ENCODE data around the gene OSTN.
"Not testable (repeated sequence)": the region's sequence is repeated elsewhere in the genome, so short reads cannot be mapped to it uniquely, and the experiment has no call there.

OSTN gene

DNA sequence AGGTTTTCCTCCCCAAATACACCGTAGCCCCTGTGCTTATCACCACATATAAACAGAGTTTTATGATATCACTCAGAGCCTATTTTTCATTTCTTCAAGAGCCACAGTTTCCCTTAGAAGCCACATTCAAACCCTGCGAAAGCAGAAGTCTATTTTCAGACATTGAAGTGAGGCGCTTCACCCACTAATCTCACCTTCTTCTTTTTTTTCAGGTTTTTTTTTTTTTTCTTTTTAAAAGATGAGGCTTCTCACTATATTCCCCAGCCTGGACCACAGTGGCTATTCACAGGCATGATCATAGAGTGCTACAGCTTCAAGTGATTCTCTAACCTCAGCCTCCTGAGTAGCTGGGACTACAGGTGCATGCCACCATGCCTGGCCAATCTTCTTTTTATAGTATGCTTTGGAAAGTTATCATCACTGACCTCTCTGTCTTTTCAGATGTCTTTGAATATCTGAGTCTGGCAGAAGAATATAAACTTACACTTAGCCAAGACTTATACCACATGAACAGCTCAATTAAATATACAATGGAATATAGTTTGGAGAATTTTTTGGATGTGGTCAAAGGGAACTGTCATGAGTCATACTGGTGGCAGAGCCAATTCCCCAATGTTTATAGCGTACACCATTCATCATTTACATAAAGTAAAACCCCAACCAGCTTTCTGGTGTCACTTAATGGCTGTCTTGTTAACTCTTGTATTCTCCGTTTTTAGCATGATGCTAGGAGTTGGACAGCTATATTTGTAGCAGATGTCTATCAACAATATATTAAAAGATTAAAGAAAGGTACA is 70.4 kb downstream of the OSTN start:
- no peak for DNase-seq

DNA sequence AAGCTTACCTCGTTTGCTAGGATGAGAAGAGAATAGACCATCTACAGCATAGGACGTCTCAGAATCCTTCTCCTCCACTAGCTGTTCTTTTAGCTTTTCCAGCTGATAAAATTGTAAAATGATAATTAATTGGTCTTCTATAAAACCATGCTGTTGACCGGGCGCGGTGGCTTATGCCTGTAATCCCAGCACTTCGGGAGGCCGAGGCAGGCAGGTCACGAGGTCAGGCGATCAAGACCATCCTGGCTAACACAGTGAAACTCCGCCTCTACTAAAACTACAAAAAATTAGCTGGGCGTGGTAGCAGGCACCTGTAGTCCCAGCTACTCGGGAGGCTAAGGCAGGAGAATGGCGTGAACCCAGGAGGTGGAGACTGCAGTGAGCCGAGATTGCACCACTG is 76.2 kb downstream of the OSTN start:
- not testable (repeated sequence) for DNase-seq

DNA sequence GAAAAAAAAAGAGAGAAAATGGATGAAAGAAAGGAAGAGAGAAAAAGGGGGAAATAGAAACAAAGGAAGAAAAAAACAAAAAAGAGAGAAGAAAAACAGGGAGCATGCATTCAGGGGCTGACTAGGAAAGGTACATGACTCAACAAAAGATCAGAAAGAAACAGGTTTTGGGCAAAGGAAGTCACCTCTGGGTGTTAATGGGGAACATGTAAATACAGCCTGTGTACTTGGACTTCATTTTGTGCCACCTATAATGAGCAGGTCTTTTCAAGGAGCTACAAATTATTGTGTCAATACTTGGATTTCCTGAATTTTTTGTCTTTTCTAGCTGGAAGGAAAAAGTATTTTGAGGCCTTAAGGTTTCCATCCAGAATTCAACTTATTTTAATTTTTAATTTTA is 76.7 kb downstream of the OSTN start:
- DNase-seq: no peak

DNA sequence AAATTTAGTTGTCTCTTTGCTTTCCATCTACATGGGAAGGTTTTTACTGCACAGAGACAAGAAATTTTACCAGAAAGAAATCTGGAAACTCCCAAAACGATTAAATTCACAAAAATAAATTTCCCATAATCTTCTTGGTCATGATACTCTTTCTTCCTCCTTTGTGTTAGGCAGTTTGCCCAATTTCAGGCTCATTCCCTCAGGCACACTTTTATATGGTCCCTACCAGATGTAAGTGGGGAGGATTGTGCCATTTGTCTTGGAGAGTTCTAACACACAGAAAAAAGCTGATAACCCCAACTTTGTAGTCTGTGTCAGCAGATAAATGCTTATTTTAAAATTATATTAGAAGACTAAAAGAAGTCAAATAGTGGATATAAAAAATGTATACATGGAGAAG is 81.1 kb downstream of the OSTN start:
- no peak for DNase-seq

DNA sequence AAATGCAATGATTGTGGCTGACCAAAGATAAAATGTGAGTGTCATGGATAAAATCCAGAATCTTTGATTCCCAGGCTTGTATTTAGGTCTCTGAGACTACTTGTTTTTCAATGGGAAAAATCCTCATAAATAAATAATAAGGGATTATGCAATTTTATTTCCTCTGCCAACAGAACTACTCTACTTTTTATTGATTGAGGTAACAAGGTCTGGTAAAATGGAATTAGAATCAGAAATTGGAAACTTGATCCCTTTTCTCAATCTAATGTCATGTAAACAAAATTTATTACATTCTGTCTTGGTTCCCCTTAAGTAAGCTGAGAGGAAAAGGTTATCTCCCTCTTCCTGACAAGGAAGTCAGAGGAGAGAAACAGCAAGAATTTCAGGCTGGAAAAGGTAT is 81.8 kb downstream of the OSTN start:
- DNase-seq: no peak

DNA sequence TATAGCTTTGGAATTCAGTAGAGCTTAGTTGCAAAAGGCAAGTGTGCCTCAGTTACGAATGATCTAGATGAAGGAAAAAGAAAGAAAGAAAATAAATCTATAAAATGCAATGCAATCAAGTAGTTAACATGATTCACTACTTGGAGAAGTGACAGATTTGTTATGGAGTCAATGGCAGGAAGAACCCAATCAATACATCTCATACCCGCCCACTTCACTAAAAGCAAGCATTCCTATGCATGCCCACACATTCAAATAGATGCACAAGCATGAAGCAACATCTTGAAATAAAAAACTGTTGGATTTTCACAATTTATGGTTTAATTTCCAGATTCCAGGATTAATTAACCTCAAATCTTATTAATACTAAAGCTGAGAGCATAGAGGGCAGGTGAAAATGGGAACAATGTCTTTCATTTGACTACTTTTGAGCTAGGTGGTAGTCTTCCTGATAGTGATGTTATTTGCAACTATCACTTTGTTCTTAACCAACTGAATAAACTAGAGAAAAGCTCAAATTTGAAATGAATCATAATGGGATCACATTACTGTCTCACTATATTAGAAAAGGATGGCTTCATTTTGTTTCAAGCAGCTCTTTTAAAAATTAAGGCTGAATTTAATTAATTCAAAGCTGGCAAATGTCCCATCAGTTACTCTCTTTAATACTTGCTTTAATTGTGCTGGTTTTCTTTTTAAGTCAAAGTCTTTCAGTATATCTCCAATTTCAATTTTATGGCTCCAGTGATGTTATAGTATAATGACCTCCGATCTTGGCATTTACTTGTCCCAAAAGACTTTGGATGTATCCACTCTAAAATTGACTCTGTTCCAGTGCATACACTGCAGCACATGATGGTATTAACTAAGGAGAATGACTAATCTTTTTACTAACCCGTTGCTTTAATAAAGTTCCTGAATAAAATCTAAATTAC is 83.5 kb downstream of the OSTN start:
- DNase-seq: no peak

DNA sequence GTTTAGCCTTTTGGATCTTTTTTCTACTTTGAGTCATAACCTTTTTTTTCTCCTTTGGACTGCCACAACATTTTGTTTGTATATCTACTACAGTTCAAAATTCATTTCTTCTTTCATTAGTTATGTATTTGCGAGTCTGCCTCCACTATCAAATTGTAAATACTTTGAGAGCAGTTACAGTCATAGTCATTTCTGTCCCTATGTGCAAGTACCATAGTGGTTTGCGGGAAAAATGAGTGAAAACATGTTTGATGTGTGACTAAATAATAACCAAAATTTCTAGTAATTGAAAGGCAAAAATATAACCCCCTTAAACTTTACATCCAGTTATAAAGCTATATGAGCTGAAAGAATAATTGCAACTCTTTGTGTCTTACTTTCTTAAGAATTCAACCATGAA is 84.4 kb downstream of the OSTN start:
- no peak for DNase-seq

DNA sequence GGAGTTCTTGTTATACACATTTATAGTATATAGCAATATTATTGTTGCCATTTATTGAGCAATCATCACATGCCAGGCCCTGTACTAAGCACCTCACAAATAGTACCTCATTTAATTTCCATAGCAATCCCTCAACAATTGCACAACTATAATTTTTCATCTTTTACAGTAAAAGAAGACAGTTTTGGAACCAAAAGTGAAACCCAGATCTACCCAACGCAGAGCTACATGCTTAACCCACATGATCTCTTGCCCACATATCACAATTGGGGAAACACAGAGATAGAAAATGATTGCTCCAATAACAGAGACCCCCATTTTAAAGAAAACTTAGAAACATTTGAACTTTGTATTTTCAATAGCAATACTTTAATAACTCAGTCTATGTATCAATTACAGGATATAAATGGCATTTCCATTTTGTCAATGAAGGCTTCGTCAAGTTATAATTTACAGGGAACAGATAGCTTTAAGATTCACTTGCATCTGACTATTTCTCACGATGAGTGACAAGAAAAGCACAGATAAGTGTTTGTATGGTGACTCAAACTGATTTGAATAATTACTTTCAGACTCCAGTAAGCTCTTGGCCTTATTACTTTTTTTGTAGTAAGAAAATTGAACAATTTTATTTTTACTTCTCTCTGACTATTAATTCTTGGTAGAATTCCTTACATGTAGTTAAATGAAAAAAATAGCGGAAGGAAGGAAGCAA is 91.4 kb downstream of the OSTN start:
- DNase-seq: peak; percentile 31

DNA sequence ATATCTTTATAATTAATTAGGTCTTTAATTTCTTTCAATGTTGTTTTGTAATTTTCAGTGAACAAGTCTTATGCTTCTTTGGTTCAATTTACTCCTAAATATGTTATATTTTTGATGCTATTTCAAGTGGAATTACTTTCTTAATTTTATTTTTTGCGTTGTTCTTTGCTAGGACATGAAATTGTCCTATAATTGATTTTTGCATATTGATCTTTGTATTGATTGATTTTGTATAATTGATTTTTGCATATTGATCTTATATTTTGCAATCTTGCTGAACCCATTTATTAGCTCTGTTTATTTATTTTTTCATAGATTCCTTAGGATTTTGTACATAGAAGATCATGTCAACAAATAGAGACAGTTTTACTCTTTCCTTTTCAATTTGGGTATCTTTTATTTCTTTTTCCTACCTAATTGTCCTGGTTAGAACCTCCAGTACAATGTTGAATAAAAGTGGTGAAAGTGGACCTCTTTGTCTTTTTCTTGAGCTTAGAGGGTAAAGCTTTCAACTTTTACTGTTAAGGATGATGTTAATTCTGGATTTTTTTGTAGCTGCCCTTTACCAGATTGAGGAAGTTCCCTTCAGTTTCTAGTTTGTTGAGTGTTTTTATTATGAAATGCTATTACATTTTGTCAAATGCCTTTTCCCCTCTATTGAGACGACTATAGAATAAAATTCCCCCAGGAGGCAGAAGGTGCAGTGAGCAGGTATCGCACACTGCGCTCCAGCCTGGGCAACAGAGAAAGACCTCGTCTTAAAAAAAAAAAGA is 93.4 kb downstream of the OSTN start:
- DNase-seq: no peak

DNA sequence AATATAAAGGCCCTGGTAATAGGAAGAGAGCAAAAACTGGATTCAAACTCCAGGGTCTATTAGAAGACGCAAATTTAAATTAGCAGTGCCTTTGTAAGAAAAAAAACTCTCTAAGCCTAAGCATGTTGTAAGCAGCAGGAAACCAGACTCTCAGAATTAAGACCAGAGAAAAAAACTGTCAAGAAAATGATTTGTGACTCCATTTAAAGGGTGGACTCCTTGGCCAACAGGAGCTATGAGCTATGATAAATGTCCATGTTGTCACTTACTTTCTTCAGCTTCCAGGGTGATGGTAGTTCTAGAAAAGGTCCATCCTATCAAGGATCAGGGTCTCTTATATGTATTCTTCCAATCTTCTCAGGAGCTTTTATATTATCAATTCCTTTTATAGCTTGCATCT is 95.2 kb downstream of the OSTN start:
- DNase-seq: no peak

DNA sequence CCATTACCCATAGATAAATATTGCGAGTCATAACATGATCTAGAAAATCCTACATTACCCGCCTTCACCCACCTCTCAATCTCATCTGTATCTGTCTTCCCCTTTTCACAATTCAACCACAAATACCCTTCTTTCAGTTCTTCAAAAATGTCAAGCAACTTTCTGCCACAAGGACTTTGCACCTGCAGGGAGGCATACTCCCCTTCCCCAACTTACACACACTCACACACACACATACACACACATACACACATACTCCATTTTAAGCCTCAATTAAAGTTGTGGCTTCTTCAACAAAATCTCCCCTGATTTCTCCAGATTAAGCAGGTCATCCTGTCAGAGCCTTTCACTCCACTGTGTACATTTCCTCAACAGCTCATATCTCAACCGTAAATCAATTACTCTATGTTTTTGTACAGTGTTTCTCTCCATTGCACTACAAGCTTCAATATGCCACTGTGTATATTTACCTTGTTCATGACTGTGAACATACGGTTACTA is 97.0 kb downstream of the OSTN start:
- DNase-seq: peak; percentile 9

DNA sequence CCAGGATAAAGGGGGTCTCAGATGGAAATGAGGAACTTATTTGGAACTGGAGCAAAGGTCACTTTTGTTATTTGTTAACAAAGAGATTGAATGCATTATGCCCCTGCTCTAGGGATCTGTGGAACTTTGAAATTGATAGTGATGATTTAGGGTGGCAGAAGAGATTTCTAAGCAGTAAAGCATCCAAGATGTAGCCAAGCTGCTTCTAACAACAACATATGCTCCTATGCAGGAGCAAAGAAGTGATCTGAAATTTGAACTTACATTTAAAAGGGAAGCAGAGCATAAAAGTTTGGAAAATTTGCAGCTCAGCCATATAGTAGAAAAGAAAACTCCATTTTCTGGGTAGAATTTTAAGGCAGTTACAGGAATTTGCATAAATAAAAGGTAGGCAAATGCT is 99.8 kb downstream of the OSTN start:
- no peak for DNase-seq

DNA sequence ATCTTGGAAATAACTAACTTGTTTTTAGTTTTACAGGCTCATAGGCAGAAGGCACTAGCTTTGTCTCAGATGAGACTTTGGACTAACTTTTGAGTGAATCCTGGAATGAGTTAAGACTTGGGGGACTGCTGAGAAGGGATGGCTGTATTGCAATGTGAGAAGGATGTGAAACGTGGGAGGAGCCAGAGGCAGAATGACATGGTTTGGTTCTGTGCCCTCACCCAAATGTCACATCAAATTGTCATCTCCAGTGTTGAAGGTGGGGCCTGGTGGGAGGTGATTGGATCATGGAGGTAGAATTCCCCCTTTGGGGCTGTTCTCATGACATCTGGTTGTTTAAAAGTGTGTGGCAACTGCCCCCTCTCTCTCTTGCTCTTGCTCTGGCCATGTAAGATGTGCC is 101.4 kb downstream of the OSTN start:
- DNase-seq: no peak

DNA sequence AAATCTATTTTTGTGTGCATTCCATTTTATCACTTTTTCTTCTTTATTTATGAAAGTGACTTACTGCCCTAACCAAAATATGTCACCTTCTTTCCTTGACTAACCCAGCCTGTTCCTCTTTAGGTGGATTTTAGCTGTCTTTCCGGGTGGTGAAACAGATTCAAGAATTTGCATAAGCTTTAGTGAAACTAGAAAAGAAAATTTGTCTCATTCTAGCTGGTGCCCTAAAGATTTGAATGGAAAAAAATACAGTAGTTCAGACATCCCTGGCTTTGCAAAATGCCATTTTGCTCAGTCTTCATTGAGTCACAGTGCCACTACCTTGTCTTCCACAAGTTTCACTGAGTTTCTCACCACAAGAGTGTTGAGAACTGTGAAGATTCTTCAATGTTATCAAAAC is 102.0 kb downstream of the OSTN start:
- no peak for DNase-seq

DNA sequence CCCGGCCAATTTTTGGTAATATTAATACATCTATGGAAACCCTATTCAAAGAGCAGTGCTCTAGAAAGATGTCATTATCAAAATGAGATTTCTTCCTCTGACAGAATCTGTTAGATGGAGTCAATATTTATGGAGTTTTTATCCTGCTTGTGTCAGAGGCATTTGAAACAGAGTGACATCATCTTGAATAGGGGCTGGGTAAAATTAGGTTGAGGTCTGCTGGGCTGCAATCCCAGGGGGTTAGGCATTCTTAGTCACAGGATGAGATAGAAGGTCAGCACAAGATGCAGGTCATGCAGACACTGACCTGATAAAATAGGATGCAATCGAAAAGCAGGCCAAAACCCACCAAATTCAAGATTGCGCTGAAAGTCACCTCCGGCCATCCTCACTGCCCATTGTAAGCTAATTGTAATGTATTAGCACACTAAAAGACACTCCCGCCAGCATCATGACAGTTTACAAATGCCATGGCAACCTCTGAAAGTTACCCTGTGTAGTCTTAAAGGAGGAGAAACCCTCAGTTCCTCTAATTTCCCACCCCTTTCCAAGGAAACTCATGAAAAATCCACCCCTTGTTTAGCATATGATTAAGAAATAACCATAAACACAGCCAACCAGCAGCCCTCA is 102.9 kb downstream of the OSTN start:
- DNase-seq: no peak

DNA sequence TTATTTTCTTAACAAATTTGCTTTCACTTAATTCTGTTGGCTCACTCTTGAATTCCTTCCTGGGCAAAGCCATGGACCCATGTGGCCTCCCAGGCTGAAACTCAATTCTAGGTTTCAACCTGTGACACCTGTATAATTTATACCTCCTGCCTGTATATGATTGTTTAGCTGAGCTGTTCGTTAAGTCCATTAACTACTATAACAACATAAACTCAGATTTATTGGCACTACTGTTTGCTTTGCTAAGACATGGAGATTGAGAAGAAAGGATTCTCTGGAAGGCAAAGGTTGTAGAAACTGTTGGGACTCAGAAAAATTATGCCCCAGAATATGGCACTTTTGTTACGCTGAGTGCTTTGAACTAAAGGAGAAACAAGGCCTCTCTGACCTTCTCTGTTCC is 103.4 kb downstream of the OSTN start:
- DNase-seq: no peak

DNA sequence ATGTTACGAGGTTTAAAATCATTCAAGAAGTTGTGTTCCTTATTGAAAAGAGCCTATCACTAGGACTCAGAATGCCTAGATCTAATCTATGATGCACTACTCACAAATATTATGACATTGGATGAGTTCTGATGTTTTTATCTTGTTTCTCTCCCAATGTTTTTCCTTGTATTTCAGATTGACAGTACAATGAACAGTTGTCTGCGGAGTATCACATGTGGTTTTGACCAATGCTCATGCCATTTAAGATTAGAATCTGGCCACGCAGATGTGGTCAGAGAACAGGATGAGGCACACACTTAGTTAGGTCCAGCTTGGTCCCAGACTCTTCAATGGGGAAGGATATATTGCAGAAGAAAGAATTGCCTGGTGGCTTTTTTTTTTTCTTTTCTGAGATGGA is 104.6 kb downstream of the OSTN start:
- no peak for DNase-seq

DNA sequence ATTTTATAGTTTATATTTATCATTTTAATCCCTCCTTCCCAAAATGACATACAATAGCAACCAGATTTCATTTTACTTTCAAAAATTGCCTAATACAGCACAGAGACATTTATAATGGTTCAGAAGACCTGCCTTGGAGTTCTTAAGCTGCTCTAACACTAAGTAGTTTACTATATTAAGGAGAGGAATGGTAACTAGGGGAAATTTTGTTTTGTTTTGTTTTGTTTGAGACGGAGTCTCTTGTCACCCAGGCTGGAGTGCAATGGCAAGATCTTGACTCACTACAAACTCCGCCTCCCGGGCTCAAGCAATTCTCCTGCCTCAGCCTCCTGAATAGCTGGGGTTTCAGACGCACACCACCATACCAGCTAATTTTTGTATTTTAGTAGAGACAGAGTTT is 107.4 kb downstream of the OSTN start:
- DNase-seq: no peak

DNA sequence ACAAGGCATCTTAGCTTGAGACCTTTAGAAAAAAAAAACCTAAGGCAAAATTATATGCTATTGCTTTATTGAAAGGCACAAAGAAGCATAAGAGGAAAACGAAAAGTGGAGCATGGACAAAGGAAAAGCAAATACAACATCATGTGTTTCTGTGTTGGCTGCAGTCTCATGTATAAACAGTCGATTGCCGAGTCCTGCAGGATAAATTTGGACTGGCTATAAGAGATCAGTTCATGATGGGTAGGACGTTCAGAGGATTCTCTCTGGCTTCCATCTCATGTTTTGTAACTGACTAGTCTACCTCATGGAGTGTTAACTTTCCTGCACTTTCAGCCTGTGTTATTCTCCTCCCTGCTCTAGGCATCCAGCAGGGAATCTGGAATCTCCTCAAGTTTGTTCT is 108.3 kb downstream of the OSTN start:
- no peak for DNase-seq

DNA sequence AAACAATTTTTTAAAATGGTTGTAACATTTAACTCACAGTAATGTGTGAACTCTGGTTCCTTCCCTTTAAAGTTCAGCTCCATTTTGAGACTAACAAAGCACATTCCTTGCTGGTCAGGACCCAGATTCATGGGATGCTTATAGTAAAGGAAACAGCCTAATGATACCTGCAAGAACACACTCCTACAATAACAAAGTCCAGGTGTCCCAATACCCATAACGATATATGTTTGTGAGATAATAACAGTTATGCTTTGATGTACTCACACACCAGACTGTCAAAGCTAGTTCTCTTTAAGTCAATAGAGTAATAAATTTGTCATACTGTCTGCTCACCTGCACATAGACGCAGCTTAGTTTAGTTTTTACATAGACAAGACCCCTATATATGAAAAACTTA is 114.3 kb downstream of the OSTN start:
- no peak for DNase-seq

DNA sequence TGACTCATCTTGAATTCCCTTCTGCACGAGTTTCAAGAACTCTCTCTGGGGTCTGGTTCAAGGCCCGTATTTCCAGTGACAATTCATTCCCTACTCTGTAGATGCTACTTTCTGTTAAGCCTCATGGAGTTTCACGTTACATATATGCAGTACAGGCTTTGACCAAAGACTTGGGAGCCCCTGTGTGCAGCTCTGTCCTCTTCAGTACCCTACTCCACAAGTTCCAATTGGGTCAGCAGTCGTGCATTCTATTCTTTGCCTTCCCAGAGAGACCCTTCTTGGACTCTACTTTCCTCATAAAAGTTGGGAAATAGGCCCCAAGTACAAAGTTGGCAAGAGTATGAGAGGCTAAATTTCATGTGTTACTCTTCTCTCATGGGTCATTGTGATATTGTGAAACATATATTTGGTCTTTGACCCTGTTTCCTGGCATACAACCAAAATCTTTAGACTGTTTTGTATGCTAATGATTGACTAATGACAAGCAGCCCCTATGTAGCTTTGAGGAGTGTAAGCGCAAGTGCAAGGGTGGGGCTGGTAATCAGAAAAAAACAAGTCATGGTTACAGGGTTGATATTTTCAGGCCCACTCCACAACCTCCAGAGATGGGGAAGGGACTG is 115.2 kb downstream of the OSTN start:
- no peak for DNase-seq
